ENCODE measurements around the gene COLEC11.

- TF ChIP-seq POLR2A (IDR thresholded peaks at IDR 0.05), result no peak
- no peak for TF ChIP-seq CTCF (IDR thresholded peaks at IDR 0.05)
These were observed 44.2 kb downstream of the COLEC11 start for GRCh38 chr2:3639015-3639630.
